GM19395 (cell line): ENCODE results near the gene SELENOK.
"Not testable (repeated sequence)": the region's sequence is repeated elsewhere in the genome, so short reads cannot be mapped to it uniquely, and the experiment has no call there.

Experiments used
- ATAC-seq: cut with Tn5 transposase; IDR thresholded peaks from one replicate; pipeline ENCODE4 v1.9.1; 2021; ENCODE audit warnings: mild to moderate bottlenecking, moderate library complexity; ENCODE audit not compliant: unreplicated experiment

The SELENOK gene

DNA sequence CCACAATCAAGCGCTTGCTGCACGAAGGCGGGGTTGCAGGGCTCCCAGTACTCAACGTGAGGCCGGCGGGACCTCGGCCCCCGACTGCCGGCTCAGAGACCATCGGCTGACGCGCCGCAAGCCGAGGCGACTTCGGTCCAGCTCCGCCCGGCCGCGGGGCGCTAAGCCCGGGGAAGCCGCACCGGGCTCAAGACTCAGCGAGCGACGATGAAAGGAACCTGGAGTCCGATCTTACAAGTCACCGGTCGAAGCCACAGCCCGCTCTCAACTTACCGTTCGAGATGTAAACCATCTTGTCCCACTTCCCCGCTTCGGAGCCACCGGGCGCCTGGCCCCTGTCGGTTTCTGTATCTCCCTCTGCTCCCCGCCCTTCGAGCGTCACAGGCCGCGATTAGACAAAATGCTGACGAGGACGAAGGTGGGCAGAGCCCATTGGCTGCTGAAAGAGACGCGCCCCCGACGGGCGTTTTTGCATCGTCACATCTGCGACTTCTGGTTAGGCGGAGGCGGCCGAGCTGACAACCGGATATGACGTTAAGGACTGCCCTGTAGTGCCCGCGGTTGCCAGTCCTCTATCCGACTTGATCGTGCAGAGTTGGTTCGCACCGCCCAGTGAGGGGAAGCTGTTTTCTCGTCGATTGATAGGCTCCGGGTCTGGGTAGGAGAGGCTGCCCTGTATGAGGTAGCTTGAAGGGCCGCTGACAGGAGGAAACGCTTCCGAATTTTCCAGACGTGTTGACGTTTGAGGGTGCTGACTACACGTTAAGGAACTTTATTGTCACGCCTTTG lies at the start of gene SELENOK:
Gene SELENOK (minus strand): TSS at position 363 of the 789 bp plus-strand sequence.
- ATAC-seq = peak; percentile 96

DNA sequence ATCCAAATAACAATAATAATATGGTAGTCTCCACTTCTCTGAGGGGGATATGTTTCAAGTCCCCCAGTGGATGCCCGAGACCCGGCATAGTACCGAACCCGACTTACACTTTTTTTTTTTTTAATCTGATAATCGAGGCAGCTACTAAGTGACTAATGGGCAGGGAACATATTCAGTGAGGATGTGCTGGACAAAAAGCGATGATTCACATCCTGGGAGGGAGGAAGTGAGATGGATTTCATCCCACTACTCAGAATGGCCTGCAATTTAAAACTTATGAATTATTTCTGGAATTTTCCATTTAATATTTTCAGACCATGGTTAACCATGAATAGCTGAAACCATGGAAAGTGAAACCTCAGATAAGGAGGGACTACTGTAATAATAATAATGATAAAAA lies 49.5 kb upstream of the SELENOK start:
- no peak for ATAC-seq

- ATAC-seq = no peak
Measured at GRCh38 chr3:53940623-53941022, 49.0 kb upstream of the SELENOK start.

DNA sequence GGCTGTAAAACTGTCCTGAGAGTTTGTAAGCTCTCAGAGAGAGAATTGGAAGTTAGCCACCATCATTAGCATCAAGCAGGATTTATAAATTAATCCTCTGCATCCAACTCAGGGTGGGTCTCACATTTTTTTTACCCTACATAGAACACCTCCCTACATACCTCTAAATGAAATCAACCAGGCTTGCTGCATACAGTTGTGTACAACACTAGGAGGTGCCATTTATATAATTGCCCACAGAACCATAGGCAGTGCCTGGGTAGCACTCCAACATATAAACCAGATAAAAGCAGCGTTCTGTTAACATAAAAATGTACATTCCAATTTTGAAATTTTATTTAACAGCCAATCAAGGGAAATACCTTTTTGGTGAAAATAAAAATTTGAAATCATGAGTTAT lies 48.2 kb upstream of the SELENOK start:
- no peak for ATAC-seq

DNA sequence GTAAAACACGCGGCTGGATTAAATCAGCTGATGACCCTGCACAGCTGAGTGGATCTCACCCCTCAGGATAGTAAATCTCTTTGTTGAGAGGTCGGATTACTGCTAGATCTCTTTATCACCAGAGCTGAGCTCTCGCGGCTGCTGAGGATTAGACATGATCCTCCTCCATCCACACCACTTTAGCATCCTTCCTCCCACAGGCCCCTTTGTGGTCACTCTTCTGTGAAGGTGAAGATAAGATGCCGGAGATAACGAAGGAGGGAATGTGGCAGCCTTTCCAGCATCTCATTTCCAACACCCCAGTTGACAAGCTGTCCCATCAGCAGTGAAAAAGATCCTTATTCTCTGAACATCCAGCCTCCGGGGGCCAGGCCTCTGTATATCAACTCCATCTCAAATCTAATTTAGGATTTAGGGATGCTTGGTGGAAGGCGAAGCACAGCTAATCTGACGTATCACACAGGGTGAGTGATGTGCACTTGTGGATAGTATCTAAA lies 47.5 kb upstream of the SELENOK start:
- no peak for ATAC-seq

DNA sequence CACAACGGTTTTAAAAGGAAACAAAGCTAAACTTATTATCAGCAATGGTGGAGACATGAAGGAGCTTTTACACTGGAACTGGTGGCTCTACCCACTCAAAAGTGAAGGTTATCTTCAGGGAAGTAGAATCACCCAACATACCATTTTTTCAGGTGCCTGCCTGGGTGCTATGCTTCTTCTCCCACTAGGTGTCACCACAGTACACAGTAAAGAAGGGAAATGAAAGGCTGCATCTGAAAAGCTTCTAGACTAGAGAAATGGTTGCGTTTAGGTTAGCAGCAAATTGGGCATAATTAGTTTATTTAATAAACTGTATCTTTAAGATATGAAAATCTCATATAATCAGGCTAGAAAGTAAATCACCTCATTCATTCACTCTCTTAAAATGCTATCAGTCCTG lies 47.0 kb upstream of the SELENOK start:
- peak; percentile 65 for ATAC-seq

DNA sequence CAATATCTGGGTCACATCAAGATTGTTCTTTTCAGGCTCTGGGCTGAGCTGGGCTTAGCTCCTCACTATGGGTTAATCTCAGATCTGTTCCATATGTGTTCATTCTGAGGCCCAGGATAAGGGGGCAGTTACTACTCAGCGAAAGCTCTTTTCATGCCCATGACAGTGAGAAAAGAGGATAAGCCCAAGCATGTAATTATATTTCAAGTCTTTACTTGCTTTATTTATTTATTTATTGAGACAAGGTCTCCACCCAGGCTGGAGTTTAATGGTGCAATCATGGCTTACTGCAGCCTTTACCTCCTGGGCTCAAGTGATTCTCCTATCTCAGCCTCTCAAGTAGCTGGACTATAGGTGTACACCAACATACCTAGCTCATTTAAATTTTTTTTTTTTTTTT lies 44.7 kb upstream of the SELENOK start:
- ATAC-seq = no peak

DNA sequence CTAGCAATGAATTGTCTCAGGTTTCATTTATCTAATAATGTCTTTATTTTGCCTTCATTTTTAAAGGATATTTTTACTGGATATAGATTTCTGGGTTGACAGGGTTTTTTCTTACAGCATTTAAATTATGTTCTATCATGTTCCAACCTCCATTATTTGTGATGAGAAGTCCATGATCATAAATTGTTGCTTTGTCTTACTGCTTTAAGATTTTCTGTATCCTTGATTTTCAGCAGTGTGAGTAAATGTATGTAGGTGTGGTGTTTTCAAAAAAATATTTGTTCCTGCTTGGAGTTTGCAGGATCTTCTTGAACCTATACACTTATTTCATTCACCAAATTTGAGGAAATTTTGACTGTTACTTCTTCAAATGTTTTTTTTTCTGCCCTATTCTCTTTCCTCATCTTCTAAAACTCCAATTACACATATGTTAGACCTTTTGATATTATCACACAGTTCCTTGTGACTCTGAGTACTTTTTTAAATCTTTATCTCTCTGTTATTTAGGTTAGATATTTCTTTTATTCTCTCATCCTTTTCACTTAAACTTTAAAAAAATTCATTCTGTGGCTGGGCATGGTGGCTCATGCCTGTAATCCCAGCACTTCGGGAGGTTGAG lies 43.7 kb upstream of the SELENOK start:
- no peak for ATAC-seq

DNA sequence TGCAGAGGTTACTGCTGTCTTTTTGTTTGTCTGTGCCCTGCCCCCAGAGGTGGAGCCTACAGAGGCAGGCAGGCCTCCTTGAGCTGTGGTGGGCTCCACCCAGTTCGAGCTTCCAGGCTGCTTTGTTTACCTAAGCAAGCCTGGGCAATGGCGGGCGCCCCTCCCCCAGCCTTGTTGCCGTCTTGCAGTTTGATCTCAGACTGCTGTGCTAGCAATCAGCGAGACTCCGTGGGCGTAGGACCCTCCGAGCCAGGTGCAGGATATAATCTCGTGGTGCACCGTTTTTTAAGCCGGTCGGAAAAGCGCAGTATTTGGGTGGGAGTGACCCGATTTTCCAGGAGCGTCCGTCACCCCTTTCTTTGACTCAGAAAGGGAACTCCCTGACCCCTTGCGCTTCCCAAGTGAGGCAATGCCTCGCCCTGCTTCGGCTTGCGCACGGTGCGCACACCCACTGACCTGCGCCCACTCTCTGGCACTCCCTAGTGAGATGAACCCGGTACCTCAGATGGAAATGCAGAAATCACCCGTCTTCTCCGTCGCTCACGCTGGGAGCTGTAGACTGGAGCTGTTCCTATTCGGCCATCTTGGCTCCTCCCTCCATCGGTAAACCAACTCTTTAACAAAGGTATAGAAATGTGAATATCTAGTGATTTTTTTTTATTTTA lies 35.7 kb upstream of the SELENOK start:
- ATAC-seq = not testable (repeated sequence)

GRCh38 chr3:53921296-53921695 lies 29.6 kb upstream of the SELENOK start:
- no peak for ATAC-seq

DNA sequence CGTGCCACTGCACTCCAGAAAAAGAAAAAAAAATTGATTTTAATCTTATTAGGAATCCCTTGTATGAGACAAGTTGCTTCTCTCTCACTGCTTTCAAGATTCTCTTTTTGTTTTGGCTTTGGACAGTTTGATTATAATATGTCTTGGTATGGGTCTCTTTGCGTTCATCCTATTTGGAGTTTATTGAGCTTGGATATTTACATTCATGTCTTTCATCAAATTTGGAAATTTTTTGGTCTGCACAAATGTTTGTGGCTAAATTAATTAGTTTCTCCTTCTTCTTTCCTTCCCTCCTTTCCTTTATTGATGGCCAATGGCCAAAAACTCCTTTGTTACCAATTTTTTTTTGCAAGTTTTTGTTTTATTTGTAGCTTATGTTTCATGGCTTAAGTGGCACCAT lies 28.1 kb upstream of the SELENOK start:
- ATAC-seq = no peak

- no peak for ATAC-seq
Measured at GRCh38 chr3:53913401-53913800, 21.7 kb upstream of the SELENOK start.

- no peak for ATAC-seq
Measured at GRCh38 chr3:53902711-53903110, 11.1 kb upstream of the SELENOK start.

DNA sequence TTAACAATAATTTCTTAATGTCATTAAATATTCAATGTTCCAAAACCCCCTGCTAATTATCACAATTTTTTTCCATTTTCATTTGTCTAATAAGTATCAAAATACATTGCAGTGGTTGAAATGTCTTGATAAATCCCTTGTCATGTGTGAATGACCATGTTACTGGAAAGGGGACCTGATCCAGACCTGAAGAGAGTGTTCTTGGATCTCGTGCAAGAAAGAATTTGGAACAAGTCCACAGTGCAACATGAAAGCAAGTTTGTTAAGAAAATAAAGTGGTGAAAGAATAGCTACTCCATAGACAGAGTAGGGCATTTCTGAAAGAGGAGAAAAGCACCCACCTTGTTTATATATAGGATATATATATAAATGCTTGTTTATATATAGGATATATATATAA lies 10.4 kb upstream of the SELENOK start:
- no peak for ATAC-seq

DNA sequence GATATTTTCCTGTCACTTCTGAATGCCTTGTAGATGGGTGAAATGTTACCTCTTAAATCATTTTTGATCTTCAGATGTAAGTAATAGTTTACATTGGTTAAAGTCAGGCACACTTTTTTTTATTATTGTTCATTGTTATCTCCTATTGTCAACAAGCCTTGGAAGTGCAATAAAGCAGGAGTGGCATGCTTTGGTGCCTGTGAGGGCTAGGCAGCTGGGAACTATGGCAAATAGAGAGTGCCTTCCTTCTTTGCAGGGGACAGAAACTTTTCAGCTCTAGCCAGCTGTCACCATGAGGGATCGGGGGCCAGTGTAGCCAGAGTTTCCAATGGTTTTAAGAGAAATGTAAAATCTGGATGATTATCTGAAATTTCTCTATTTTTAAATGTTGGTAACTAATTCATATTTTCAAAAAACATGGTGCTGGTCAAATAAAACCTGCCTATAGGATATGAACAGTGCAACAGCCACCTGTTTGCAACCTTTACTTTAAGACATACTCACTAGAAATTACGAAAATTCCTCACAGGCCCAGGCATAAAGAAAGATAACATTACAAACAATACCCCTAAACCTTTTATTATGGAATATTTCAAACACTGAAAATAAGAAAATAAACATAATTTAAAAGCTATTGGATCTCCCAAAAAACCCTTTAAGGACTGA lies 9.1 kb upstream of the SELENOK start:
- ATAC-seq = no peak

DNA sequence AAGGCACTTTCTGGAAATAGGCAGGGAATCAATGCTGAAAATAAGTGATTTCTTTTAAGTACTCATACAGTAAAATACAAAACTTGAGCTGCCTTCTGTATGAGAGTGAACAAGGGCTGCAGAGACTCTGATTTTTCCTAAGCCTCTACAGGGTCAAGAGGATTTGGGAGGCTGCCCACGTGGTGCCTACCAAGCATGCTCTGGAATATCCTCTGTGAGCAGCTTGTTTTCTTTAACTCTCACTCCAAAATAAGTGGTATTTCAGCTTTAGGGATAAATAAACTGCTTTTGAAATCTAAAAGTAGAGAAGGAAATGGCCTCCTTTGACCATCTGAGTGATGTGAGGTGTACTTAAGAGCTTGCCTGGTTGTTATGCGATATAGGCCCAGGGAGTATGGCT lies 8.1 kb upstream of the SELENOK start:
- no peak for ATAC-seq

- no peak for ATAC-seq
Measured at GRCh38 chr3:53892286-53892637, 603 bp upstream of the SELENOK start.

- peak; percentile 20 for ATAC-seq
Measured at GRCh38 chr3:53890726-53891475, 758 bp downstream of the SELENOK start.

DNA sequence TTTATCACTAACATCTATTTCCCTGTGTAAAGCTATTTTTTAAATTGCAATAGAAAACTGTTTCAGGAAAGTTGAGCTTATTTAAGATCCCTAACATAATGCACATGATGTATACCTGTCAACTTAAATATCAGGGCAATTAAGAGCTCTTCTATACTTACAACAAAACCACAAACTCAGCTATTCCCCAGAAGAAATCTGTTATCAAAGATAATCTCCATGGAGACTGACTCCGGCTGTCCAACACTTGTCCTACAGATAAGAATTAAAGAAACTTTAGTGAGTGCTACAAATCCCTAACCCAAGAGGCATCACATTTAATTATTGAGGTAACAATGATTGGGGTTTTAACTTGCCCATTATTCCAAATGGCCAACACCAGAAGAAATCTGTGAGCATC lies 3.4 kb downstream of the SELENOK start:
- ATAC-seq = no peak

DNA sequence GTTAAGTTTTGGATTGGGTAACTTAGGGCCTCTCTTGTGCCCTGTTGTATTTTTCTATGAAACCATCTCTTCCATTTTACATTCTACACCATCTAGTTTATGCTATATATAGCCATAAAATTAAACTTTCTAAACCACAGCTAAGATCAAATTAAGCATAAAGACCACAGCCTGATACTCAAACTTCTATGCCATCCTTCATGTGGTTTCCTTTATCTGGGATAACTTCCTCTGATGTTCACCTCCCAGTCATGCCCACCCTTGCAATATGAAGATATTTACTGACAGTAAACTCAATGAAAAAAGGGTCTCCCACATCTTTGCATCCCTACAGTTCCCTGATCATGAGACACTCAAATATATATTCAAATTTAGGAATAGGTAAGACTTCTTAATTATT lies 4.2 kb downstream of the SELENOK start:
- ATAC-seq = no peak

DNA sequence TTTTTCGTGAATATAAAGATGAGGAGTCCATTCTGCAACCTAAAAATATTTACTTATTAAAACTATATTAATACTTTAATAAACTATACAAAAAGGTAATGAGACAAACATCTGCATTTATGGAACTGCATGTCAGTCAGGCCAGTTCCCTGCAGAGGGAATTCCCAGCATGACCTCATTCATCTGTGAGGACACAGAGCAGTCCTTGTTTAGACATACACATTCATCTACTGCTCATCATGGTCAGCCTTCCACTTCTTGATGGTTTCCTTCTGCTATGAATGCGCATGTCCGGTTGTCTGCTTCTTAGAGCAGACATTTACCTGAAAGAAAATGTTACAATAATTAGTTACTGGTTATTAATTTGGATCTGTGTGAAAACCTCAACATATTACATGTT lies 6.4 kb downstream of the SELENOK start:
- no peak for ATAC-seq
